IPS-18c (cell line): ENCODE results near the gene LANCL3.

Source experiments
- H3K4me3 ChIP-seq: 2 replicates; pipeline ENCODE4 v1.7.0; 2013; ENCODE audit warnings: low read depth, mild to moderate bottlenecking, low read length, moderate library complexity; ENCODE audit not compliant: insufficient read depth
- H3K9me3 ChIP-seq: one replicate; pipeline ENCODE4 v1.6.1; 2013; ENCODE audit warnings: mild to moderate bottlenecking, low read length, moderate library complexity; ENCODE audit not compliant: control insufficient read depth, insufficient read depth

LANCL3 gene

DNA sequence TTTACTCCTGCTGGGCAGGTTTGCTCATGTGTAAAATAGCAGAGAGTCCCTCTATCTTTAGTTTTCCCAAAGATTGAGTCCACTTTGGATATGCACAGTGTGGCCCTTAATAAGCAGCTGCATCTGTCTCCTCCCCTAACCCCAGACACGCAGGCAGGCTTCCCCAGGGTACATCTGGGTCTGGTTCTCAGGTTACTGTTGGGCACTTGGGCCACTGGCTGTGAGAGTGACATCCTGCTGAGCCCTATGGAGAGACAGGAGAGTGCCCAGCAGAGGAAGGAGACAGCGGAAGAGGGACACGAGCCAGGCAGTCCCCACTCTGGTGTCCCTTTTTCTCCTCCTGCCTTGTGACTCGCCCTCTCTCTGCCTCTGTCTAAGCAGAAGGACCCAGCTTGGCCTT is 130.1 kb downstream of the LANCL3 start:
- peaks cover 2% of the 10 kb centered on the region for H3K9me3 ChIP-seq
- no peak overlapping the region for H3K4me3 ChIP-seq

- Histone ChIP-seq H3K4me3 (no peak overlapping the region), H3K9me3 (no peaks in the 10 kb centered on the region)
Measured at GRCh38 chrX:37711991-37712390, 140.5 kb downstream of the LANCL3 start.

- H3K4me3 ChIP-seq: no peak overlapping the region
- no peaks in the 10 kb centered on the region for H3K9me3 ChIP-seq
Measured at GRCh38 chrX:37712458-37712857, 141.0 kb downstream of the LANCL3 start.

DNA sequence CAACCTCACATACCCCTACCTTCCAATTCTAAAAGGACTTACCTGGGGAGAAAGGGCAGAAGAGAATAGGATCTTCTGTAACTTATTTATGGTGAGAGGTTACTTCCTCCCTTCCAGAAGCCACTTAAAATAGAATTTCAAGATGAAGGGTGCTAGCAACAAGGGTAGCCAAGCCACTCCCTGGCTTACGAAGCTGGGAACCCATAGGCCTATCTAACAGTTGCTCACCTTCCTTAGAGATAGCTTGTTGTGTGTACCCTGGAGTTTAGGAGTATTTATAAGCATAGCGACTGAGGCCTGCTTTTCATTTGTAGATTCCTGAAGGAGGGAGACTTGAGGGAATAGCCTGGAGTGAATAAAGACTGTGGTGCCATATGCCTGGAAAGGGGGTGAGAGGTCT is 143.0 kb downstream of the LANCL3 start:
- no peaks in the 10 kb centered on the region for H3K9me3 ChIP-seq
- no peak overlapping the region for H3K4me3 ChIP-seq

DNA sequence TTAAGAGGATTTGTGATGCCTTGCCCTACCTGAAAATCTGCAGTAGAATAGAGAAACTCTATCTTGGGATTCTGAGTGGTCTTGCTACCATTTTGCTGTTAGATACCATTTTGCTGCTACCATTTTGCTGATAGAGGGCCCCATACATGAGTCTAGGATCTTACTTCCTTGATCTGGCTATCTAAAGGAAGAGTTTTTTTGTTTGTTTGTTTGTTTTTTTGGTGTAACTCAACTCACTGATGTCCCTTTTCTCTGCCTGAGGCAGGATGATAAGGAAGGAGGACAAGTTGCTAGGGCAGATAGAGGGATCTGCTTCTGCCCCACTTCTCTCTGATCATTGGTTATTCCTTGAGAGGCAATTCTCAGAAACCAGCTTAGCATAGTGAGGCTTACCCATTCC is 145.1 kb downstream of the LANCL3 start:
- no peaks in the 10 kb centered on the region for H3K9me3 ChIP-seq
- H3K4me3 ChIP-seq: no peak overlapping the region

GRCh38 chrX:37717708-37718107 is 146.2 kb downstream of the LANCL3 start:
- Histone ChIP-seq H3K4me3 (no peak overlapping the region), H3K9me3 (no peaks in the 10 kb centered on the region)

DNA sequence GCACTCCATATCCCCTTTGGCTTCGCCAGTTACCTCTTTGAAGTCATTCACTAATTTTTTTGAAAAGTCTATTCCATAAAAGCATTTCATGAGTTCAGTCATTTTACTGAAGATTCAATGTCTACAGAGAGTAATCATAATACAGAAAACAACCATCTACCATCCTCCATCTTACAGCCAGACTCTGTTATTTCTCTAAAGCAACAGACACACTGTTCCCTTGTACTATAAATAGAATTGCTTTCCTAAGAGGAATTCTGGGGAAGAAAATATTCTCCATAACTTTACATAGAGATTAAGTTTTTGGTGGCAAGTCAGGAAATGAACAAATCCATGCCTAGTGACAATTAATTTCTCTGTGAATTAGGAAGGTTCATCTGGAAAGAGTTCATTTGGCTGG is 151.1 kb downstream of the LANCL3 start:
- H3K4me3 ChIP-seq: no peak overlapping the region
- H3K9me3 ChIP-seq: no peaks in the 10 kb centered on the region

DNA sequence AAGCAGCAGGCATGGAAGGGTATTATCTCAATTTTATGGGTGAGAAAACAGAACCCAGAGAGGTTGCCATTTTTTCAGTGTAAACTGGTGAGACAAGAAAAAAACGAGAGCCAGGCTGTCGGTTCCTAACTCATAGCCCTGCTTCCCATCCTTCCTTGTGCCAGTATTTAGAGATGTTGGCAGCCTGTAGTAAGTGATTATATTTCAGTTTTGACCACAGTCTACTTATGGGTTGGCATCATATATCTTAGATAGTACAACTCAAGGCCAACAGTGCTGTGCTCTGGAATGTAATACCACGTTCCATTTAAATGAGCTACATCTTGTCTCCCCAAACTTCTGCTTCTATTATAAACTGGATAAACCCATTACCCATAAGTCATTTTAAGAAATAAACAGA is 154.9 kb downstream of the LANCL3 start:
- no peaks in the 10 kb centered on the region for H3K9me3 ChIP-seq
- H3K4me3 ChIP-seq: no peak overlapping the region
